WI38 (cell line): ENCODE data around the gene GUCD1.
"Not testable (repeated sequence)": the region's sequence is repeated elsewhere in the genome, so short reads cannot be mapped to it uniquely, and the experiment has no call there.

Experiments
- H3K4me3 ChIP-seq: 2 replicates; pipeline ENCODE4 v1.5.1; 2011; ENCODE audit warnings: low read depth, mild to moderate bottlenecking, control low read depth, low read length
- CTCF ChIP-seq: IDR thresholded peaks from 2 replicates; pipeline ENCODE4 v1.5.1; 2012; ENCODE audit warnings: low read depth, mild to moderate bottlenecking, control low read depth, low read length

Gene GUCD1

GRCh38 chr22:24541681-24542515 lies 13.0 kb downstream of the GUCD1 start:
- TF ChIP-seq CTCF = no peak
- no peak overlapping the region for H3K4me3 ChIP-seq

DNA sequence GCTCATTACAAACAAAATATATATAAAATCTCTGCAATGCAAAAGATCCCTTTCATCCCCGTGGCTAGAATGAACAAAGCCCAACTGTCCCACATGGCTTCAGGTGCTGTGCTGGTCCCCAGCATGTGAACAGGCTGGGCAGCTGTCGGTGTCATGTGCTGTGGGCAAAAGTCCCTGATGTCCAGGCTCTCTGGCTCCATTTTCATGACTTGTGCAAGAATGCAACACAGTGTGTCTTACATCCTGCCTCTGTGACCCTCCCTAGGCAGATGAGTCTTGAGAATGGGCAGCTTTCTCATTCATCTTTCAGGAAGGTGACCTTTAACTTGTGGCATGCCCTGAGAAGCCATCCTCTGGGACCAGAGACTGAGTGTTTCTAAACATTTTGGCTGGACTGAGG lies 14.5 kb downstream of the GUCD1 start:
- H3K4me3 ChIP-seq = no peak overlapping the region

DNA sequence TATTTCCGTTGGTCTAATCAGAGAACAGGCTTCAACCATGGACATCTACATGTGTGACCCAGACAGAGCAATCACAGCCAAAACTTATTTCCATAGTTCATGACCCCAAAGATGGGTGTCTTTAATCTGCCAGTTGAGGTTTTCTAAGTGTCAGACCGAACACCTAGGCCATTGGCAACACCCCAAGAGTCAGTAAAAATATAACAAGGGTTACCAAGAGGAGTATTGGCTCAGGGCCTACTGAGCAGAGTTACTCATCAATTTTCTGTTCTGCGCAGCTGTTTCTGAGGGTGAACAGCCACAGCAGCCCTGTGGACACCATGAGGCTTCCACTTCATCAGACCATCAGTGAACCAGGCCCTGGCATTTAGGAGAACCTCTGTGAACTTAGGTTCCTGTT lies 18.8 kb downstream of the GUCD1 start:
- no peak for TF ChIP-seq CTCF
- no peak overlapping the region for H3K4me3 ChIP-seq

More for the DNA sequence above, 14.5 kb downstream of the GUCD1 start:
- TF ChIP-seq CTCF = no peak

DNA sequence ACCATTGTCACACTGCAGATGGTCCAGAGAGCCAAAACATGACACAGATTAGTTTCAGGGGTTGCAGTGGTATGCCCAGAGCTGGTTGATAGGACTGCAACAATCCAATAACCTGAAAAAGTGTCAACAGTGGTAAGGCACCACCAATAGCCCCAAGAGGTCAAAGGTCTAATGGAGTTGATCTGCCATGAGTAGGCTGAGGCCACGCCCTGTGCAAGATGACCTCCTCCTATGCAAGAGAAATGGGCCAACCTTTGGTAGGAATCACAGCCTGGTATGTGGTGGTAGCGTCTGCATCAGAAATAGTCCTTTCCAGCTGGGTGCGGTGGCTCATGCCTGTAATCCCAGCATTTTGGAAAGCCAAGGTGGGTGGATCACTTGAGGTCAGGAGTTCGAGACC lies 19.6 kb downstream of the GUCD1 start:
- no peak for TF ChIP-seq CTCF
- no peak overlapping the region for H3K4me3 ChIP-seq

DNA sequence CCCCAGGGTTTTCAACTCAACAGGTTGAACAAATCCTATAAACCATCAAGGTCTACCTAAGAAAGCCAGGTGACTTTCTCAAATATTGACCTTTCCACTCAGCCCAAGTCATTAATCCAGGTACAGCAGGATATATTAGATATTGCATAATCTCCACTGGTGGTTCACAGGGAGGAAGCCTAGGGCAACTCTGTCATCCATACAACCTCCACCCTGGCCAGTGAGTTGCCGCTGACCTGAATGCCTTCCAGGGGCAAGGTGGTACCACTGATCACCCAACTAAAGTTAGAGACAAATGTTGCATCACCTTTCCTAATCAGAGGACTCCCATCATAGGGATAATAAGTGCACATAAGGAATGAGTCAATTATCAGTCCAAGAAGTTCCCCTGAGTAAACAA lies 22.9 kb downstream of the GUCD1 start:
- no peak for TF ChIP-seq CTCF
- no peak overlapping the region for H3K4me3 ChIP-seq

- not testable (repeated sequence) for H3K4me3 ChIP-seq
Observed at GRCh38 chr22:24530968-24531367, 24.0 kb downstream of the GUCD1 start.

DNA sequence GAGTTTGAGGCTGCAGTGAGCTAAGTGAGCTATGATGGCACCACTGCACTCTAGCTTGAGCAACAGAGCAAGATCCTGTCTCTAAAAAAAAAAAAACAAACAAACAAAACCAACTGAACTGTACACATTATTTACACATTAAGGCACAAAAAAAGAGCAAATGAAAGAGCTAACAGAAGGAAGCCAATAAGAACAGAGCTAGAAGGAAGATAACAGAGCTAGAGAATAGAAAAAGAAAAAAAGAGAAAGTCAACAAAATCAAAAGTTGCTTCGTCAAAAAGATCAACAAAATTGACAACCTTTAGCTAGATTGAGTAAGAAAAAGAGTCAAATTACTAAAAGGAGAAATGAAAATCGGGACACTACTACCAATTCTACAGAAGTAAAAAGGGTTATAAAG lies 25.0 kb downstream of the GUCD1 start:
- no peak for TF ChIP-seq CTCF
- H3K4me3 ChIP-seq = no peak overlapping the region

- no peak for TF ChIP-seq CTCF
- H3K4me3 ChIP-seq = no peak overlapping the region
Observed at GRCh38 chr22:24526191-24526590, 28.7 kb downstream of the GUCD1 start.
